GM18505 (cell line): Measurements from ENCODE around the gene MCRIP2.

ENCODE experiments used
- ATAC-seq: cut with Tn5 transposase; IDR thresholded peaks from one replicate; pipeline ENCODE4 v1.9.1; 2021; ENCODE audit not compliant: unreplicated experiment
- POLR2A ChIP-seq: IDR thresholded peaks from 4 replicates; pipeline ENCODE4 v1.6.1; 2011; ENCODE audit warnings: borderline replicate concordance; ENCODE audit not compliant: insufficient read depth, insufficient read length; ENCODE audit errors: extremely low read depth

The MCRIP2 gene

DNA sequence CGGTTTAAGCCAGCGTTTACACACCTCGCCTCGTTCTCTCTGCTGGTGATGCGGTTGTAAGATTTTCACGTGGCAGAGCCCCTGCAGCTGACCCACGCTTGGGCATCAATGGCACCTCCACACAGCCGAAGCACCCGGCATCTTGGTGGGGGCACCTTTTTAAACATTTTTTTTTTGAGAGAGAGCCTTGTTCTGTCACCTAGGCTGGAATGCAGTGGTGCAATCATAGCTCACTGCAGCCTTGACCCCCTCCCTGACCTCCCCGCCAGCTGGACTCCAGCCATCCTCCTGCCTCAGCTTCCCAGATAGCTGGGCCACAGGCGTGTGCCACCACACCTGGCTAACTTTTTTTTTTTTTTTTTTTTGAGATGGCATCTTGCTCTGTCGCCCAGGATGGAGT, 12.4 kb downstream of the MCRIP2 start:
- no peak for TF ChIP-seq POLR2A
- no peak for ATAC-seq

DNA sequence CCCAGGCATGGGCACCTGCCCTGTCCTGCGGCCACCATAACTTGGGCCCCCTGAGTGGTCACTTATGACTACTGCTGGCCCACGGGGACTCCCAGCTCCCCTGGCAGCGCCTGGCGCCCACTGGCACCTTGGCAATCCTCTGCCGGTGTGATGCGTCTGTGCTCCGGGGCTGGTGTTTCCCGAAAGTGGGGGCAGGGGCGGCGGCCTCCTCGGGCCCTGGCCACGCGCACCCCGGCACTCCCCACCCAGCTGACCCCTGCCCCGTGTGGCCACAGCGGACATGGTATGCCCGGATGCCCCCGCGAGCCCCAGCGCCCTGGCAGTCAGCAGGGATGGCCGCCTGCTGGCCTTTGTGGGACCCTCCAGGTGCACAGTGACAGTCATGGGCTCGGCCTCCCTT, 15.9 kb downstream of the MCRIP2 start:
- no peak for TF ChIP-seq POLR2A
- no peak for ATAC-seq

GRCh38 chr16:658679-659571, 17.3 kb downstream of the MCRIP2 start:
- ATAC-seq = no peak
- no peak for TF ChIP-seq POLR2A

DNA sequence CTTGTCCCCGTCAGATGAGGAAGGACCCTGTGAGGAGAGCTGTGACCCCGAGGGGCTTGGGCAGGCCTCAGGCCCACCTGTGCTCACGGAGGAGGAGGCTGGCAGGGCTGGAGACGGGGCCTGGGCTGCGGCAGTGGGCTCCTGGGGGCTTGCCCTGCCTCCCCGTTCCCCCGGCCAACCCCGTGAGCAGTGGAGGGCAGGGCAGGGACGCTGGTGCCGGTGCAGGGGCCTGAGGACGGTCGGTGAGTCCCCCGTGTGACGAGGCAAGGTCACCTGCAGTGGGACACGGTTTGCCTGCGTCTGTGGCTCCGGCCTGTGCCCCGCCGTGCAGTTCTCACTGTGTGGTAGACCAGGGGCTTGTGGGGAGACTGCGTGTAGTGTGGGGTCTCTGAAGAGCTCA, 18.0 kb downstream of the MCRIP2 start:
- no peak for TF ChIP-seq POLR2A
- no peak for ATAC-seq

DNA sequence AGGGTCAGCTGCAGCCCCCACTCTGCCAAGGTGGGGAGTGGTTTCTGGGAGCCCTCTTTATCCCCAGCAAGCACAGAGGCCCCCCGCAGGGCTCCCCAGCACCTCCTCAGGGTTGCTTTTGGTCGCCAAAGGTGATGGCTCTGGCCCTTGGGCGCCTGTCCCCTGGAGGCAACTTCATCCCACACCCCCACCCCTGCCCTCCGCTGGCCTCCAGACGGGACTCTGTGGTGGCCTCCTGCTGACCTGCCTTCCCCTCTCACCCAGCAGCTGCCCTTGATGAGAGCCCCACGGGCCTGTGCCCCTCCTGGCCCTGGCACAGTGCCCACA, 18.5 kb downstream of the MCRIP2 start:
- ATAC-seq = no peak
- no peak for TF ChIP-seq POLR2A

- no peak for TF ChIP-seq POLR2A
- ATAC-seq = peak; percentile 44
Measured at GRCh38 chr16:660459-661183, 19.0 kb downstream of the MCRIP2 start.

- TF ChIP-seq POLR2A = no peak
- no peak for ATAC-seq
Measured at GRCh38 chr16:661184-661821, 19.7 kb downstream of the MCRIP2 start.

DNA sequence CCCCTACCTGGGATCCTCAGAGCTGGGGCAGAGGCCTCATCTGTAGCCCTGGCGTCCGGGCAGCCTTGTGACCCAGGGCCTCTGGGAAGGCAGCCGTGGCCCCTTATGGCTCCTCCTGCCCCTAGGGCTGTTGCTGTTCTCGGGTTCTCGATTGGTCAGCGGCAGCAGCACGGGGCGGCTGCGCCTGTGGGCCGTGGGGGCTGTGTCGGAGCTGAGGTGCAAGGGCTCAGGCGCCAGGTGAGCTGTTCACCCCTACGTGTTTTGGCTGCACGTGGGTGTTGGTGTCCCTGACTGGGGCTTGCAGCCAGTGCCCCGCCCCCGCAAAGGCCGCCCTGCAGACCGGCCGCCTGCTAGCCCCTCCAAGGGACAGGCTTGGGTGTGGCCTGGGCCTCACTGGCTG, 20.5 kb downstream of the MCRIP2 start:
- no peak for TF ChIP-seq POLR2A
- ATAC-seq = no peak

- TF ChIP-seq POLR2A = no peak
- ATAC-seq = no peak
Measured at GRCh38 chr16:662597-662996, 21.0 kb downstream of the MCRIP2 start.

GRCh38 chr16:666572-666971, 24.9 kb downstream of the MCRIP2 start:
- TF ChIP-seq POLR2A = no peak
- ATAC-seq = no peak

DNA sequence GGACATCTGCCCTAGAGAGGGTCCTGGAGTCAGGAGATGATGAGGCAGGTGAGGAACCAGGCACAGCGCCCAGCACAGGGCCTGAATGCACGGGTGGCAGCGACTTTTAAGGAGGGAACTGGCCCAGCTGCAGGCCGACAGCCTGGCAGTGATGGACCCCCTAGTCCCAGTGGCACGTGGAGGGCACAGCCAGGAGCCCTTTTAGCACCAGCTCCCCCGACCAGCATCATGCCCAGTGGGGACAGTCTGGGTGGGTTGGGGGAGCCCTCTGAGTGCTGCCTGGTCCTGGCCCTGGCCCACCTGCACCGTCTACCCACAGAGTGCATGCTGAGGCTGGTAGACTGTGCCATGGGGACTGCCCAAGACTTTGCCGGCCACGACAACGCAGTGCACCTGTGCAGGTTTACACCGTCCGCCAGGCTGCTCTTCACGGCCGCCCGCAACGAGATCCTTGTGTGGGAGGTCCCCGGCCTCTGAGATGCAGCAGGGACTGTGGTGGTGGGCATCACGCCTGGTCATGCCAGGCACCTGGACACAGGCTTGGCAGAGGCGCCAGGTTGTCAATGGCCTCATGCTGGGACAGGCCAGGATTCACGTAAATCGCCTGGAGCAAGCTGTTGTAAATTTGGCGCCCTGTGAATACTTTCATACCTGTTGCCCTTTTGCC, 25.6 kb downstream of the MCRIP2 start:
- no peak for ATAC-seq
- no peak for TF ChIP-seq POLR2A

- TF ChIP-seq POLR2A = peak; percentile 92
- peak; percentile 73 for ATAC-seq
Measured at GRCh38 chr16:667780-668518, 26.3 kb downstream of the MCRIP2 start, which contains the start of gene RHOT2. RHOT2 (plus strand) TSS chr16:668132; CDS start chr16:668200, 68 bp downstream.
